ENCODE results near the gene PSMD6.

GRCh38 chr3:64026346-64026745, 3.1 kb upstream of the PSMD6 start:
- TF ChIP-seq POLR2AphosphoS5 (IDR thresholded peaks at IDR 0.05) = no peak
- TF ChIP-seq POLR2A (IDR thresholded peaks at IDR 0.05) = no peak

Data from spleen (tissue), 3 donors.